HS-5 (cell line): ENCODE measurements around the gene EXOSC7.

Experiments
- DNase-seq: peaks from one replicate; pipeline ENCODE4 v3.0.0-alpha.2; 2012; ENCODE audit warnings: low read depth

Gene EXOSC7

DNA sequence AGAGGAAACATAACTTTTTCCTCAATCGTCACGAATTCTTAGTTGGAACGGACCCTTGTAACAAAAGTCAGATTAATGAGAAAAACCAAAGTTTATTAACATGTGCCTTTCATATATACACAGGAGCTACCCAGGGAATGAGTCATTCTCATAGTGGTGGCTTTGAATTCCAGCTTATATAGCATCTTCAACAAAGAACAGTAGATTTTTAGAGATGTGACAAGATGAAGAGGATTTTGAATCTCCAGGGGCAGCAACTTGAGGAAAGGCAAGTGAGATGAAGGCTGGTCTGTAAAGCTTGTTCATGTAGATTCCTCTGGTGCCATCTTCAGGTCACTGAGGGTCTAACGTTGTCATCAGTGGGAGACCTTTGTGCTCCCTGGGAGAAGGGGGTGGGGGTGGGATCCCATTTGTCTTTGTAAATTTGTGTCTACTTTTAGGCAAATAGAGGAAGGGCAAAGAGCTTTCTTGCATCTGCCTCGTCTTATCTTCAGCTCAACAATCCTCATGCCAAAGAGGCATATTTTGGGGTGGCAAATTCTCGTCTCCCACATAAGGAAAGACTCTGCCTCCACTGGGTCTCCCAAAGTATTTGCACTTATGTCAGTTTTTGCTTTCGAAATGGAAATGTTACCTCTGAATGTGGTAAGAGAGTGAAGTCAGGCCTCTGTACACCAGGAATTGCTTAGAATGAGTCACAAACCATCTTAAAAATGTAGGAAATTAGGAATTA is 79.5 kb downstream of the EXOSC7 start:
- DNase-seq: peak; percentile 64

DNA sequence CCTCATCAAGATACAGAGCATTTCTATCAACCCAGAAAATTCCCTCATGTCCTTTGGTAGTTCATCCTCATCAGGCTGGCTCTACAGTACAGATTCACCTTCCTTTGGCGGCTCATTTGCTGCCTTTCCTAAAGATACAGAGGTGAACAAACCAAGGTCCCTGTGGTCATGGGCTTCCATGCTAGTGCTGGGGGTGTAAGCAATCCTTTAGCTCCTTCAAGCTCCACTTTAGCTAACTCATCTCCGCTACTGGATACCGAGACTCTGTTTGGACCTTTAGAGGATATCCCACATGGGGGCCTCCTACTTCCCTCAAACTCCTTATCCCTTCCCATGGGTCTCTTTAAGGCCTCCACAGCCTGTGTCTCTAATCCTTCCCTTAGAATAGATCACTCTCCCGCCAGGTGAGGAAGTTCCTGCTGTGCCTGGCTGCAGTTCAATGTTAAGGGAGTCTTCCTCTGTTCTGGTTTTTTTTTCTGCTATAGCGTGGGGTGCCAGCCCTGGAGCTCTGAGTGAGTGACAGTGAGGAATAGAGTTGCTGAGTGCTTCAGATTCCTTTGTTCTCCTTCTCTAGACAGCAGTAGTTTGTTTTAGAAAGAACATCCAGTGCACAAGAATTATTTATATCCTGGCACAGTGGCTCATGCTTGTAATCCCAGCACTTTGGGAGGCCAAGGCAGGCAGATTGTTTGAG is 80.7 kb downstream of the EXOSC7 start:
- no peak for DNase-seq

DNA sequence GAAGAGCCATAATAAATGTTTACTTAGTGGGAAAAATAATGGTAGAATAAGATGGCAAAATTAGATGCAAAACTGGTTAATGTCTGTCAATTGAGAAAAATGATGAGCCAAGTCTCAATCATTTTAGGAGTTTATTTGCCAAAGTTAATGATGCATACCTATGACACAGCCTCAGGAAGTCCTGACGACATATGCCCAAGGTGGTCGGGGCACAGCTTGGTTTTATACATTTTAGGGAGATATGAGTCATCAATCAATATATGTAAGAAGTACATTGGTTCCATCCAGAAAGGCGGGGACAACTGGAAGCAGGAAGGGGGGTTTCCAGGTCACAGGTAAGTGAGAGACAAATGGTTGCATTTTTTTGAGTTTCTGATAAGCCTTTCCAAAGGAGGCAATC is 81.5 kb downstream of the EXOSC7 start:
- DNase-seq: no peak

DNA sequence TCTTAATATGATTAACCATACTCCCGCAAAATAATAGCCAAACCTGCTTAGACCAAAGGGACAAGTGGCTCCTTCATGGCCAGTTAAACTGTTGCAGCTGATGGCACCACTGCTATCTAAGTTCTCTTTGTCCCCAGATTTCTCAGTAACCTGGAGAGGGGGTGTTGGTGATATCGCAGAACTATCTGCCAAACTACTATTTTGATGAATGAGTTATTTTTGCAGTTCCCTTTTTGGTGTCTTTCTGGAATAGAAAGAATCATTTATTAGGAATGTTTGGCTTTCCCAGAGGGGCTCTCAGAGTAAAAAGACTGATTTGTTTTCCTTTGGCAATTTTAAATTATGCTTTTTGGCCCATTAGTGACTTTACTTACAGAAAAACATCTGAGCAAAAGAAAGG is 83.1 kb downstream of the EXOSC7 start:
- no peak for DNase-seq

DNA sequence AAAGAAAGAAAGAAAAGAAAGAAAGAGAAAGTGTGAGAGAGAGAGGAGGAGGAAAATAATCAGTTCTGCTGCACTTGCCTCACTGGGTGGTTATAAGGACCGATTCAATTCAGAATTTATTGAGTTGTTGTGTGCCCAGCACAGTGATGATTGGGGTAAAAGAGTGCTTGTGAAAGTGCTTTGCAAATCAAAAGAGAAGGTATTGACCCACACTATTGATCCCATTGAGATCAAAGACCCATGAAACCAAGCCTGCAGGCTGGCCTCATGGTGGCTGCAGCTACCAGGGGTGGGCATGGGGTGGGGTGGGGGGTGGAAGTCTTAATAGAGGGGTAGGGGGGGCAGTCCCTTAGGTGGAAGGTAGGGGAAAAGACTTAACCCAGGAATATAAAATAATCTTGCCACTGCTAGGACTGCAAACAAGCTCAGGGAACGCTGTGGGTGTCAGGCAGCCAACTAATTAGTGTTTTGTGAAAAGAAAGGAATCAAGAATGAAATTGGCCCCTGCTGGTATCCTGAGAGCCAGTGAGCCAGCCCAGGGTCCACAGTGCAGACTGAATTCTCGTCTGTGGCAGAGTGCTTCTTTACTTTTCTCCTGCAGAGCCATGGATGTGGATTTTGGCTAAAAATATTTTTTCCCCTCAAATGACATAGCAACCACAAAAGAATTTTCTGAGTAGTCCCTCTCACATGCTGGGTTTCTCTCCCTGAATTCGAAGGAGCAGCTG is 84.3 kb downstream of the EXOSC7 start:
- no peak for DNase-seq
